Measurements from ENCODE around the gene SORL1.

DNA sequence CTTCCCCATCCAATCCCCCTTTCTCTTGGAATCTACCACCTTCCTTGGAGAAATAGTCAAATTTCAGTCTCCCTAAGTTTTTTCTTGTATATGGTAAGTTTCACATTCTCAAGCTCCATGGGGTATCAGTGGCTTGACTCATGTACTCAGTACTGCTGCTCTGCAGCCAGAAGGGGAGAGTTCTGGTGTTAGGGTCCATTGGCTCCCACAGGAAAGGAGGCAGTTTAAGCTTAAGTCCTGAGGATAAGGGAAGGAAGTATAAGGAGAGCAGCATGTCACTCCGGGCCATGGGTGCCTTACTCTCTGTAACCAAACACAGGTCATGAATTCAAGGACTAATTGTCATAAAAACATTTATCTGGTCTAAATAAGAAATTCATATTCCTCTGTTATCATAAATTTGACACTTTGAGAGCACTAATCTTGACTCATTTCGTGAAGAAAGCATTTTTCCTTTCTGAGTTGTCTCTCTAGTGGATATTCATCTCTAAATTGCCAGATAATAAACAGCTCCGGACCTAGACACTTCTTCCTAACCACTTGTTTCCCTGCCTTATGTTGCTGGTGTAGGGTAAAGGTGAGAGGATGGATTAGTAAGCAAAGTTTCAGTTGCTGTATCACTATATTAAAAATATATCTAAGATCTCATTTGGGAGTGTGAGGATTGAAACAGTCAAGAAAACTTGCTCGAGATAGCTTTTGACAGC, 20.1 kb upstream of the SORL1 start:
- TF ChIP-seq, protein P1, sequence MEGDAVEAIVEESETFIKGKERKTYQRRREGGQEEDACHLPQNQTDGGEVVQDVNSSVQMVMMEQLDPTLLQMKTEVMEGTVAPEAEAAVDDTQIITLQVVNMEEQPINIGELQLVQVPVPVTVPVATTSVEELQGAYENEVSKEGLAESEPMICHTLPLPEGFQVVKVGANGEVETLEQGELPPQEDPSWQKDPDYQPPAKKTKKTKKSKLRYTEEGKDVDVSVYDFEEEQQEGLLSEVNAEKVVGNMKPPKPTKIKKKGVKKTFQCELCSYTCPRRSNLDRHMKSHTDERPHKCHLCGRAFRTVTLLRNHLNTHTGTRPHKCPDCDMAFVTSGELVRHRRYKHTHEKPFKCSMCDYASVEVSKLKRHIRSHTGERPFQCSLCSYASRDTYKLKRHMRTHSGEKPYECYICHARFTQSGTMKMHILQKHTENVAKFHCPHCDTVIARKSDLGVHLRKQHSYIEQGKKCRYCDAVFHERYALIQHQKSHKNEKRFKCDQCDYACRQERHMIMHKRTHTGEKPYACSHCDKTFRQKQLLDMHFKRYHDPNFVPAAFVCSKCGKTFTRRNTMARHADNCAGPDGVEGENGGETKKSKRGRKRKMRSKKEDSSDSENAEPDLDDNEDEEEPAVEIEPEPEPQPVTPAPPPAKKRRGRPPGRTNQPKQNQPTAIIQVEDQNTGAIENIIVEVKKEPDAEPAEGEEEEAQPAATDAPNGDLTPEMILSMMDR (IDR thresholded peaks at IDR 0.05), result no peak
- TF ChIP-seq POLR2A (IDR thresholded peaks at IDR 0.05; ENCODE audit: low read depth), result no peak
